ENCODE data around the gene SORBS1. TPM values are rescaled to one million over a fixed set of nuclear protein-coding genes. Genes with fewer than 3 reads are reported as not detected.
A peak's percentile ranks its signal among the peaks of the same experiment; 100 is the strongest.

Gene SORBS1
- total and polyA plus RNA-seq, 2 of the 13 experiments (the other 11 are each of a cell fraction or from before 2014, with no cell fraction given): 16.8 to 39.8 TPM

GRCh38 chr10:95346715-95347401 is 214.3 kb downstream of the SORBS1 start (continued):
- no peak for TF ChIP-seq GZF1 (CRISPR knock-in tag; IDR thresholded peaks at IDR 0.05)
- TF ChIP-seq ZNF234 (CRISPR knock-in tag; conservative IDR thresholded peaks at IDR 0.05): no peak
- no peak for TF ChIP-seq MYPOP (CRISPR knock-in tag; IDR thresholded peaks at IDR 0.05)
- no peak for TF ChIP-seq SIN3B (IDR thresholded peaks at IDR 0.05; ENCODE audit: low read length)
- TF ChIP-seq HOXA5 (CRISPR knock-in tag; IDR thresholded peaks at IDR 0.05): 0 out of 2 replicates have a peak, but pooled peaks have one; percentile 14
- peak; percentile 74 for TF ChIP-seq ZSCAN25 (CRISPR knock-in tag; IDR thresholded peaks at IDR 0.05)
- TF ChIP-seq ZNF580 (CRISPR knock-in tag; IDR thresholded peaks at IDR 0.05; ENCODE audit: borderline replicate concordance, low read depth): peak; percentile 66; the same call in 1 of the 2 replicates
- TF ChIP-seq KAT8 (CRISPR knock-in tag; IDR thresholded peaks at IDR 0.05): peak; percentile 80
- TF ChIP-seq RBFOX2 (IDR thresholded peaks at IDR 0.05; ENCODE audit: low read depth, low read length): no peak
- no peak for TF ChIP-seq TP53 (CRISPR knock-in tag; conservative IDR thresholded peaks at IDR 0.05)
- peak; percentile 81 for TF ChIP-seq IKZF5 (CRISPR knock-in tag; IDR thresholded peaks at IDR 0.05)
- no peak for TF ChIP-seq RFX3 (CRISPR knock-in tag; IDR thresholded peaks at IDR 0.05)
- no peak for TF ChIP-seq MTF2 (CRISPR knock-in tag; IDR thresholded peaks at IDR 0.05; ENCODE audit: borderline replicate concordance)
- no peak for TF ChIP-seq THAP8 (CRISPR knock-in tag; IDR thresholded peaks at IDR 0.05; ENCODE audit: borderline replicate concordance)
- no peak for TF ChIP-seq SCMH1 (CRISPR knock-in tag; IDR thresholded peaks at IDR 0.05; ENCODE audit: borderline replicate concordance)
- no peak for TF ChIP-seq ATAD3A (CRISPR knock-in tag; IDR thresholded peaks at IDR 0.05)
- no peak; the same call in 1 of the 2 replicates for TF ChIP-seq ZNF788 (CRISPR knock-in tag; IDR thresholded peaks at IDR 0.05; ENCODE audit: borderline replicate concordance)
- no peak for TF ChIP-seq RFX1 (IDR thresholded peaks at IDR 0.05)
- TF ChIP-seq DR1 (CRISPR knock-in tag; IDR thresholded peaks at IDR 0.05): no peak
- TF ChIP-seq NFKB2 (CRISPR knock-in tag; IDR thresholded peaks at IDR 0.05; ENCODE audit: borderline replicate concordance): no peak
- no peak for TF ChIP-seq SYNCRIP (IDR thresholded peaks at IDR 0.05; ENCODE audit: insufficient read depth, low read depth, low read length)
- TF ChIP-seq HNRNPL (IDR thresholded peaks at IDR 0.05; ENCODE audit: low read depth, low read length): no peak
- no peak for TF ChIP-seq ZNF142 (CRISPR knock-in tag; IDR thresholded peaks at IDR 0.05)
